Stimulated activated naive CD4-positive, alpha-beta T cell treated with Interleukin-2 at 50 U/mL for 16 hours (primary cell): ENCODE measurements around the gene APCDD1L.

Experiments used
- DNase-seq: peaks from one replicate; lab custom pipeline; 2025; lab: John Stamatoyannopoulos, UW

APCDD1L gene

DNA sequence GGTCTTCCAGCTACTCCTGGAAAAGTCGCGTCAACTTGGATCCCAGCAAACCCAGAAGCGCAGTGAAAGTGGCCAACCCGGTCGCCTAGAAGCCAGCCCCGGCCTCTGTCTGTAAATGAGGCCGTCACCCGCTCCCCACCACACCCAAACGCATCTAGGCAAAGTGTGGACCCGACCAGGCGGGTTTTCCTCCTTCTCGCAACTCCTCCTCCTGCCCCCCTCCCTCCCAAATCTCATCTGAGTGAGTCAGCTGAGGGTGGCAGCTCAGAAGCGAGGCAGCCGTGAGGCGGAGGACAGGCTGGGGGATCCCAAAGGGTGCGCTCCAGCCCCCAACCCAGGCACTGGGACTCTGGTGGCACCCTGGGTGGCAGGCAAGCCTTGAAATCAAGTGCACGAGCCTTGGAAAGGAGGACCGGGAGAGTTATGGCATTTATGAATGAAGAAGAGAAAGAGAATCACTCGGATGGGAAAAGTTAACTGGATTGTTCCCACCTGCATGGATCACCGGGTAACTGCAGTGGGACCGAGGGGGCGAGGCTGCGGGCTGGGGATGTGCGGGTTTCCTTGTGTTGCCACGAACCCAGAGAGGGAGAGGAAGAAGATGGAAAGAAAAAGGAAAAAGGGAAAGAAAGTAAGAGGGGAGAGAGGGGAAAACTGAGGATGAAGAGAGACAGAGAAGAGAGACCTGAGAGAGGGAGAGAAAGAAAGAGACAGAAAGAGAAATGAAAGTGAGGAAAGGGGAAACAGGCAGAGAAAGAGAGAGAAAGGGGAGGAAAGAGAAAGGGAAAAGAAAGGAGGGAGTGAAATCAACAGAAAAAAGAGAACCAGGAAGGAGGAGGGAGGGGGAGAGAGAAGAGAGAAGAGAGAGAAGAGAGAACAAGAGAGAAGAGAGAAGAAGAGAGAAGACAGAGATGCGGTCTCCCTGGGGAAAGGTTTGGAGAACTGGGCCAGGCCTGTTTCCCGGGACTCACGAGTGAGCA is at the start of gene APCDD1L:
APCDD1L (minus strand) TSS at position 167 of the 980 bp plus-strand sequence. CDS start 692 bp downstream, outside the sequence.
- DNase-seq: no peak

DNA sequence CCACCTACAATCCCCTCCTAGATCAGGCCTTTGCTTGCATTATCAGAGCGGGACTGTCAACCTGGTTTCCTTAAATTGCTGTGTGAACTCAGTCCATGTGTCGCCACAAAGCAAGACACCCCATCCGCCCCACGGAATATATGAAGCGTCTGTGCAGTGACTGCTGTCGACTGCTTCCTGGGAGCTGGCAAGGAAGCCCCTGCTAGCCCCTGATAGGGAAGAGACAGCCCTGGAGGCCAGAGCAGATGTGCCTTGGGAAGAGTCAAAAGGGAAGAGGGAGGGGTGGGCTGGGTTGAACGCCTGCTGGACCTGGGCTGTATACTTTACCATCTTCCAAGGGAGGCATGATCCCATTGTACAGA is 44.1 kb upstream of the APCDD1L start:
- DNase-seq: no peak

DNA sequence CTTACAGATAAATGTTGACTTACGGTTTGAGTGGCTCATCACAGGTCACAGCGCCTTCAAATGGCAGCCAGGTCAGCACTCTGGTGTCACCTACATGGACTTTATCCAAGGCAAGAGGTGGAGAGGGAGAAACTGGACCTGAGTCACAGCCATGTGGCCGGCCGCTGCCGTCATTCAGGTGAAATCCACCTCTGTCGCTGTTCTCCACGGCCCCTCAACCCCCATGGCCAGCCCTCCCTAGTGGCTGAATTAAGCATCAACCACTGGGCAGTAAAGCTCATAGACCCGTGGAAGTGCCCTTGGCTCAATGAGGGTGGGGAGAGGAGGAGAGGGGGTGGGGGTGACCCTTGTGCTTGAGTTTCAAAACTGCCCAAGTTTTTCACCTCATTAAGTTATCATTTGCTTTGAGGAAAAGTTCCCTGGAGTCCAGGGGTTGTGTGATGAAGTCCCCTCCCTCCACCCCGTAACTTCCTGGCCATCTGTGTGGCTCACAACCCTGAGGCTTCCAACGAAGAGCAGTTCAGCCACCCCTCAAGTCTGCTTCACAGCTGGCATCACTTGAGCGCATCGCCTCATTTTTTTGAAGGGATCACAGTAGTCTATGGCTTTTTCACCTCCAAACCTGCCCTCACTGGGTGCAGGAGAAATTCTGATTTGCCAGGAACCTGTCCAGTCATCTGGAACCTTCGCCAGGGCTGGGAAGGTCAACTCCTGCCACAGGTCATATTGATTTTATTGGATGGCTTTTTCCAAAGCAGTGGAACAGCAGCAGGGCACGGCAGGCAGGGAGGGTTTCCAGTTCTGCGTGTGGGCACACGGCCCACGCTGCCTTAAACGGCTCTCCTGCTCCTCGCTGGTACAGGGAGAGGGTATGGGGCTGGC is 43.5 kb upstream of the APCDD1L start:
- DNase-seq: no peak

DNA sequence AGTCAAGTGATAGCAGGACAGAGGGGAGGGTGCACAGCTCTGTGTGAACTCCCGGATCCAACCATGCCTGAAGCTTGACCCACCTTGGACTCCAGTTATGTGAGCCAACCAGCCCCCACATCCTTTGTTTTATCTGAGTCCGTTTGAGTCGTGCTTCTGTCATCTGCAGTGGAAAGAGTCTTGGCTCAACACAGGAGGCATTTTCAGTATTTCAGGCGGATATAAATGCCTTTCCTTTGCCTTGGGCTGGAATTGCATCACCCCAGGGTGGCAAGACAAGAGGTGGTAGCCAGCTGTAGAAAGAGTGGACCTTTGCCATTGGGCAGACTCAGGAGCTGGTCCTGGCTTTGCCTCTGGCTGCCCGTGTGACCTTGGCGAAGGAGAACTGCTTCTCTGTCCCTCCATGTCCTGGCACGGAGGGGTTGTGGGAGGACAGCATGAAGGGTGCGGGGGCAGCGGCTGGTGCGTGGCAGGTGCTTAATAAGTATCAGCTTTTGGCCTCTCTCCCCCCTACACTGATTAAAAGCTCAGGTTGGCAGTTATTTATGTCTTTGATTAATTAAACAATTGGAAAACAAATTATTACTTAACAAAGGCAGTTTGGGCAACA is 42.6 kb upstream of the APCDD1L start:
- DNase-seq: no peak

DNA sequence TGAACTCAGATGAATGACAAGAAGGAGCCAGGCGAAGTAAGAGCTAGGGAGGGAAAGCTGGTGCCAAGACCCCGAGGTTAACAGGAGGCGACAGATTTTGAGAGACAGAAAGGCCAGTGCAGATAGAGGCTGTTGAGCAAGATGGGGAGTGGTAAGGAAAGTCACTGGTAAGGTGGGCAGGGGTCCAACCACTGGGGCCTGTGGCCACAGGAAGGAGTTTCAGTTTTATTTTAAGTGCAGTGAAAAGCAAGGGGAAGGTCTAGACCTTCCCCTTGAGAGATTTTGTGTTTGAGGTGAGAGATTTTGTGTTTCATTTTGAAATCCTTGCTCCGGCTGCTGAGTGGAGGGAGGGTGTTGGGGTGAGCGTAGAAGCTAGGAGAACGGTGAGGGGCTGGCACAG is 41.8 kb upstream of the APCDD1L start:
- no peak for DNase-seq

DNA sequence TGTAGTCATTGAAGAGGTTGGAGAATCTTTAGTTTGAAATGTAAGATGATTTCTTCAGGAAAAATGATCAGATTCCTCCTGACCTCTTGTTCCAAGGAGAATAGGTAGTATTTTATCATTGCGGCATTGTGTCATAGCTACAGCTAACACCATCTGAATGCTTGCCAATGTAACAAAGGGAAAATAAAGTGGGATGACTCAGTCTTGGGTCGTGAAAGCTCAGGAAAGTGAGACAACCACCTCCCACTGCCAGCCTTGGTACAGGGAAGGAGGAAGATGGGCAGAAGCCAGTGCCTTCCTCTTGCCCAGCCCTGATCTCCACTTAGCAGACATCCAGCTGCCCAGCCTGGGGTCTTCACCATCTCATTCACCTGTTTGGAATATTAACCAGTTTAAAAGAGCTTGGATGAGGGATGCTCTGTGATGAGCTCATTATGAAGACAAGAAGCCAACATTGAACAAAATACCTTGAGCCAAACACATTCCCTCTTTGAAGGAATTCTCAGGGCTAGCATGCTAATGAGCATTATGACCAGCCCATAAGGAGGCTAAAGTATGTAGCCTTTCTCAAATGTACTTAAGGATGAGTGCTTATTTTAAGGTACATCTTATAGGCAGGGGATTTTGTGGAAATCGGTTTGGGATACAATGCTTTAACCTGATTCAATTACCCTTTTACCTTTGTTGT is 40.0 kb upstream of the APCDD1L start:
- DNase-seq: no peak

DNA sequence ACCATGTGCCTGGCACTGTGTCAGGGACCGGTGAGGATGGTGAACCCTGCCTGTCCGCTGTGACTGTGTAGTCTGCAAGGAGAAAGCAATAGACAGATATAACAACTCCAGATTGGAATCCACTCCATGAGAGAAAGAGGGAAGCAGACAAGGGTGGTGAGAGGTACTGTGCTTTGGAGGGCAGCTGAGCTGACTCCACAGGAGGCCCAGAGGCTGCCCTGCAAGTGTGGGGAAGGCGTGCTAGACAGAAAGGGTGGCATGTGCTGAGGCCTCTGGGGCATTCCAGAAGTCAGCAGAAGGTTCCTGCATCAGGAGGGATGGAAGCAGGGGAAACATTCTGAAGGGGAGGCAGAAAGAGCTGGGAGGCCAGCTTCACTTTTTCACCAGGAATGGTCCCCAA is 39.3 kb upstream of the APCDD1L start:
- DNase-seq: no peak

DNA sequence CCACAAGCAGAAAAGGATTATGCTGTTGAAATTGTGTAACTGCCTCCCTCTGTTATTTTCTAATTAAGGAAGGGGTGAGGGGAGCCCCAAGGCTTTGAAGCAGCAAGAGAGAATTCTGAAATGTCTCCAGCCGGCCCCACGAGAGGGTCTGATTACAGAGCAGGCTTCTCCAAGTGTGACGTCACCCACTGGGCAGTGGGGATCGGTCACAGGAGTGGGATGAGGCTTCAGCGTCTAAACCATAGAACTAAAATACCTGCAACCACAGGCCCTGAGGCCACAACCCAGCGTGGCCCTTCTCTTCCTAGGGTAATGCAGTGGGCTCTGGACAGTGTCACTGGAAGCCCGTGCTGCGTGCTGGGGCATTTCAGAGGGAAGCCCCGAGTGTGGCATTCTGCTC is 38.6 kb upstream of the APCDD1L start:
- DNase-seq: no peak

DNA sequence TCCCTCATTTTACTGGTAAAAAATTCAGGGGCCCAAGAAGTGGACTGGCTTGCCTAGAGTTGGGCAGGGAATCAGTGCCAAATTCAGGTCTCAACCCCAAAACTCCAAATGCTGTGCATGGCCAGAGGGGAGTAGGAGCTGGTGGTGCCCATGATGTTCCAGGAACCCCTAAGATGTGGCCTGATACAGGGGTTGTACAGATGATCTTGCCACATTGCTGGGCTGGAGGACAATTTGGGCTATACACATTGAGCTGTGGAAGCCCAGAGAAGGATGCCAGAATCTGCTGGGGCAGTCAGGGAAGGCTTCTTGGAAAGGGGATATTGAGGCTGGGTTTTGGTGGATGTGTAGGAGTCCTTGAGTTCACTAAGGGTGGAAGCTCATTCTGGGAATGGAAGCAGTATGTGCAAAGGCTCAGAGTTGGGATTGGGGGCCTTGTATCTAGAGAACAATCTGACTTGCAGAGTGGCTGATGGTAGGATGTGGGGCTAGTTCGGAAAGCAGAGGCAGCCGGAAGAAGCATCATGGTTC is 38.0 kb upstream of the APCDD1L start:
- DNase-seq: no peak

DNA sequence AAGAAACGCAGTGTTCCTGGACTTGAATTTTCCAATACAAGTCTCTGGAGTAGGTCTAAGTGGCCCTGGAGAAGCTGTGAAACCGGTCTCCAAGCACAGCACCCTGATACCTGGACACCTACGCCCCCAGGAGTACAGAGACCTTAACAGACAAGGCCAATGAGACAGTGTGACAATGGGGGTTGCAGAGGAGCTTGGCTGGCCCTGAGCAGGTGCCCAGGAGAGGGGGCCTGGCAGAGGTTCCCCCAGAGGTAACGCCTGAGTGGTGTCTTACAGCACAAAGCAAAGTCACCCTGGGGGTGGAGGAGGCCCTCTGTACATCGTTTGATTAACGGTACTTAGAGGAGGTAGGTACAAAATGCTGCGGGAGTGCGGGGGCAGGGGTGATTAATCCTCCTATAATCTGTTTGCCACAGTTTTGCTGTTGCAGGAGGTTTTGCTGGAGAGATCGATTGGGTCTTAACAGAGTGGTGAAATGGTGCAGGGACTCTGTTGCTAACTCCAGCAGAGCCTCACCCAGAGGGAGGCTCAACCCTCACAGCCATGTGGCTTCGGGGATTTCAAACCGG is 37.3 kb upstream of the APCDD1L start:
- no peak for DNase-seq

DNA sequence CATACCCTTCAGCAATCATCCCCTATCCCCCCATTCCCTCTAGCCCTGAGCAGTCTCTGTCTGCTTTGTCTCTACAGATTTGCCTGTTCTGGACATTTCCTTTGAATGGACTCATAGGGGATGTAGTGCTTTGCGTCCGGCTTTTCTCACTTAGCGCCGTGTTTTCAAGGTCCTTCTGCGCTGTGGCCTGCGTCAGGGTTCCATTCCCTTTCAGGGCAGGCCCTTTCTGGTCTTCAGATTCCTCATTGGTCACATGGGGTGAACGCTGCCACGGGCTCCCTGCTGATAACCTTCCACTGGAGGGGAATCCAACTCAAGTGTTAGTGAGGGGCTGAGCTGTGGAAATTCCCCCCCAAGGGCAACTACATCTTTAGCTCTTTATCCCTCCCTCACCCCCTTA is 36.4 kb upstream of the APCDD1L start:
- no peak for DNase-seq

DNA sequence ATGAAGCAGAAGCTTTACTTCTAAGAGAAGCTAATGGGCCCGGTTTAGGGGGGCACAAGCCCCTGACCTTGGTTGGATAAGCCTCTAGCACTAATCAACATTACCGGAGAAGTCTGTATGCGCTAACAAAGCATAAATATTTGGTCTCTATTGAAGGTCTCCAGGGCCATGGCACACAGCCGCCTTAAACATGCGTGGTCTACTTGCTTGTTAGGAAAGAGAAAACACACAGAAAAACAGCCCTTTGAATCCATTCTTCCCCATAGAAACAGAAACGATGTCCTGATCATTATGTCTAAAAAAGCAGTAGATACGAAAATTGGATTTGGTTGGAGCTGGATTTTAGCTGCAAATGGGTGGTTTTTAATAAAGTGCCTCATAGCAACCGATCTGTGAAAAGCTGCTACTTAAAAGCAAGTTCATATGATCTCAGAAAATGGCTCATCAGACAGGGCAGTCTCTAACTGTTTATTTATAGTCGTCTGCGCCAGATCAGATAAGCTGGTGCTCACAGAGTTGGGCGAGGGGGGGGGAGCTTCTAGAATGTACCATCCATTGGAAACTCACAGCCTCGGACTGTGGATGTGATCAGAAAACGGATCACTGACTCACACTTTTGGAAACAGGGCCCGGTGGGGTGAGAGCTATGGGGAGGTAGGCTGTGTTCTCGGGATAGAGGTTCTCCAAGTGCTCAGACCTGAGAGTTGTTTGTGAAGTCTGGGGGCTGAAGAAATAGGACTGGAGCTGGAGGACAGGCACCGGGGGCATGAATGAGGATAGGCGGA is 35.3 kb upstream of the APCDD1L start:
- no peak for DNase-seq

DNA sequence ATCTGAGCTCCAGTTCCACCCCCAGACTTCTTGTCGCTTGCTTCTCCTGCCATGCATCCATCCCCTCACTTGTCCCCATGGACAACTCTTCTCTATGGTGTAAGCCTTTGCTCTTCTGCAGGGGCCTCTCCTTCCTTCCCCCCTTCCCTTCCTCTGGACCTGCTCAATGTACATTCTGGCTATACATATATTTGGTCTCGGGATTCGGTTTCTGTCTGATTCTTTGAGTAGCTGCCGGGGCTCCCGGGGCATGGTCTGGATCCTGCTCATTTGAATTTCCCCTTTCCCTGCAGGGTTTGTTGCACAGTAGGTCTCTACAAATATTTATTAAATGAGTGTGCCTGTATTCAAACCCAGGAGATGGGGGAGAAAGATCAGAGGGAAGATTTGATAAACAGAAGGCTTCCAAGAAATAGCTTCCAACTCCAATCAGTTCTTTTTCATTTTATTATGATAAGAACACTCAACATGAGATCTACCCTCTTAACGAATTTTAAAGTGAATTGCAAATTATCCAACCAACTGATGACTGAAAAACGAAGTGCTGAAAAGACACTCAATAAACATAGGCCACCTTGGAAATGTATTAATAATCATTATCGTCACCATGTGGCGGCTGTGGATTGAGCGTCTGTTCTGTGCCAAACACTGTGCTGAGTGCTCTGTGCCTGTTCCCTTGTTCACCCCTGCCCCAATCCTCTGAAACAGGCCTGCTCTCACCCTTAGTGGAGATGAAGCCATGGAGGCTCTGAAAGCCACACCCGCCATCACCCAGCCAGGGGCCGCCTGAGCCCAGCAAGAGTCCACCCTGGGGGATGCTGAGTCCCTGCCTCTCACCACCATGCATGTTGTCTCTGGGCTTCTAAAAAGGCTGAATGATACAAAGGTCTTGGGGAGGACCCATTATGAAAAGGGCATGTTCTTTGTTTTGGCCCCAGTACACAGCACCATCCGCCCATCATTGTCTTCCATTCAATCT is 34.3 kb upstream of the APCDD1L start:
- DNase-seq: no peak

DNA sequence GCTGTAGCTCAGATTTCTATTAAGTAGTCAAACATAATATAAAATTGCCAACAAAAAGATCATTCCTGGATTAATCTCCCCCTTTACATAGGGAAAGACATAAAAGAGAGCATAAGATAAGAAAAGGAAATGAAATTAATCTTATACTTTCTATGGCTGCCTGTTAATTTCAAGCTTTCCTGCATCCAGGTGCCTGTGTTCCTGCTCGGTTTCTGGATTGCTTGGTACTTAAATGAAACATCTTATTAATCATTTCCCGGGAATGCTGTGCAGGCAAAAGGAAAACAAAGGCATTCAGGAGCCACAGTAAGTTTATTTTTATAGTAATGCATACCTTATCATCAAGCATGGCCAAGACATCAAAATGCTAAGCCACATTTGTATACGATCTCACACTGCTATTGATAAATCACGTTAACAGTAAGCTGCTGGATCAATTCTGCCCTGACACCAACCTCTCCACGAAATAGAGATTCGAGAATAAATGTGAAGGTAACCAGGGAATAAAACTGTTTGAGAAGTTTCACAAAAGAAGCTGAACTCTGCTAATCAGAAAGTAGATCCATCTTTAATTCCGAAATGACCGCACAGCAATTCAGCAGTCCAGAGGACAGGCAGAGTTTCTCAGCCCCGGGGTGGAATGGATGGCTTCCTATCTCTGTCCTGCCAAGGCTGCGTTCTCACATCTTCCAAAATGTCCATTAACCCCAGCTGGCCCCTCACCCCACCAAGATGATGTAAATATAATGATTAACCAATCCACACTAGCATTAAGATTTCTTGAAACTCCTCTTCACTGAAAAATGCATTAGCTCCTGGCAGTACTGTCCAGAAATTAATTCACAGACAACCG is 32.6 kb upstream of the APCDD1L start:
- DNase-seq: no peak

DNA sequence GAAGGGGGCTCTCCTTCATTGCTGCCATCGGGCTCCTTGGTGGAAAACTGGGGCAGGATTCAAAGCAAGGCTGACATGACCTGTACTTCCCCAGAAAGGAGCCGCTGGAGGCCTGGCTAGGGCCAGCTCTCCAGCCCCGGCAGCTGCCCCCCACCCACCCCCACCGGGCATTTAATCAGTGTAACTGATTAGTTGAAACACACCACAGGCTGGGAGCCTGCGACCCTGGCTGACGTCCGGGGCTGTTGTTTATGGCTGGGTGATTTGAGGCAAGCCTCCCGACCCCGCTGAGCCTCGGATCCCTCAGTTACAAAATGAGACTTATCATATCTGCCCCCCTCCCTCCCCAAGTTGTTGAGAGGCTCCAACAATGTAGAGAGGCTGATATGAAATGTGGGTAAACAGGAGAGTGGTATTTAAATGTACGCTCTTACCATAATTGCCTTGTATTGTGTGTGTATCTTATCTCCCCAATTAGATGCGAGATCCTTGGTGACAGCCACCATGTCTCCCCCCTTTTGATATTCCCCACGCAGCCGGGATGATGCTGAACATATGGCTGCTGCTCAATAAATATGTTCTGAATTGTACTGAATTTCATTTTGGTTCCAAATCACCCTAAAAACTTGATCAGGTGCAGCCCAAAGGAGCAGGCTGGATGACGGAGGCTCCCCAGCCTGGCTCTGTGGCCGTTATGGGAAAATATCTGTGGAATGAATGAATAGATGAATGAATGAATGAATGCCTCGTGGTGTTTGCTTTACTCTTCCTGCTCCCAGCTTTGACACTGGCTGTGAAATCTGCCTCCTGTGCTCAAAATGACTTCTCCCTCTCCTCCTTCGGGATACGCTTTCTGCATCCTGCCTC is 31.8 kb upstream of the APCDD1L start:
- DNase-seq: no peak

DNA sequence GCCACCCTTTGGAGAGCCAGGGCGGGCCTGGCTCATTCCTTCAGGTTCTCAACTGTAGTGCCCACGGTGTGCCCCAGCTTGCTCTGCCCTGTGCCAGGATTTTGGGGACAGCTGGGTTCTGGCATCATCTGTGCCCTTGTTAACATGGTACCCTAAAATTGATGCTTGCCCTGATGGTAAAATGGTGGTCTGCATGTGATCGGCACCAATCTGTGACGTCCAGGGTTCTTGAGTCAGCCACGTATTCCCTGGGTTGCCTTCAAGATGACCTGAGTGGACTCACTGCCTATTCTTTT is 31.2 kb upstream of the APCDD1L start:
- DNase-seq: no peak

DNA sequence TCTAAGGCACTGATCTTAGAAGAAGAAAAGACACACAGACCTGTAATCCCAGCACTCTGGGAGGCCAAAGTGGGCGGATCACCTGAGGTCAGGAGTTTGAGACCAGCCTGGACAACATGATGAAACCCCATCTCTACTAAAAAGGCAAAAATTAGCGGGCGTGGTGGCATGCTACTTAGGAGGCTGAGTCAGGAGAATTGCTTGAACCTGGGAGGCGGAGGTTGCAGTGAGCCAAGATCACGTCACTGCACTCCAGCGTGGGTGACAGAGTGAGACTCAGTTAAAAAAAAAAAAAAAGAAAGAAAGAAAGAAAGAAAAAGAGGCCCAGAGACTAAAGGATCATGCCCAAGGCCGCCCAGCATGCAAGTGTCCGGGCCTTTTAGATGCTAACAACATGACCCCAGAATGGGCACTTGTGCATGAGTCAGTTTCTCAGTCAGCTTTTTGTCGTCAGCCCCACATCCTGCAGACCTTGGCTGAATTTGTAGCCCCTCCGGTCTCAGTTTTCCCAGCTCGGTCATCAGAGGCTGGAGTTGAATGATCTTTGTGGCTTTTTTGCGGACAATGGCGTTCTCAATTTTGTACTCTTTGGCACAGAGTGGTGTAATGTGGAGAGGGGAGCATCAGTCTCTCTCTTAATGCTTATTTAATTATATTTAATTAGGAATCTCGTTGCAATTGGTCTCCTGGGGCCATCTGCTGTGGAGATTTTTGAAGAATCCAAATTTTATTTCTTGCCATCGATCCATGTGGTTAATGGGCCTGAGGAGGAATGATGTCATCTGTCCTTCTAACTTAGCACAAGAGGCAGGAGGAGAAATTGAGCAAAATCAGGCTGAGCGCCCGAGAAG is 30.6 kb upstream of the APCDD1L start:
- no peak for DNase-seq
